Hematopoietic multipotent progenitor cell treated with erythropoietin and hydrocortisone succinate and interleukin-3 and kit ligand, for 6 days (in vitro differentiated cells): Measurements from ENCODE around the gene LPCAT1.

ENCODE experiments used
- DNase-seq: peaks from one replicate; pipeline ENCODE4 v3.0.0-alpha.2; 2015

LPCAT1 gene

GRCh38 chr5:1494780-1495524, 28.8 kb downstream of the LPCAT1 start:
- peak; percentile 37 for DNase-seq

- no peak for DNase-seq
These were observed 29.8 kb downstream of the LPCAT1 start for GRCh38 chr5:1493941-1494340.

- no peak for DNase-seq
These were observed 30.3 kb downstream of the LPCAT1 start for GRCh38 chr5:1493413-1493812.

- no peak for DNase-seq
These were observed 31.0 kb downstream of the LPCAT1 start for GRCh38 chr5:1492757-1493156.

- DNase-seq = no peak
These were observed 33.4 kb downstream of the LPCAT1 start for GRCh38 chr5:1490376-1490775.

- DNase-seq = no peak
These were observed 34.0 kb downstream of the LPCAT1 start for GRCh38 chr5:1489754-1490153.

- DNase-seq = no peak
These were observed 34.7 kb downstream of the LPCAT1 start for GRCh38 chr5:1488882-1489680.

- no peak for DNase-seq
These were observed 36.5 kb downstream of the LPCAT1 start for GRCh38 chr5:1487079-1487764.

- no peak for DNase-seq
These were observed 37.5 kb downstream of the LPCAT1 start for GRCh38 chr5:1486271-1486670.

- no peak for DNase-seq
These were observed 38.1 kb downstream of the LPCAT1 start for GRCh38 chr5:1485579-1486118.

- DNase-seq = no peak
These were observed 38.8 kb downstream of the LPCAT1 start for GRCh38 chr5:1484730-1485578.

- no peak for DNase-seq
These were observed 39.7 kb downstream of the LPCAT1 start for GRCh38 chr5:1483856-1484729.

GRCh38 chr5:1483064-1483463, 40.7 kb downstream of the LPCAT1 start:
- DNase-seq = no peak

GRCh38 chr5:1481959-1482331, 41.8 kb downstream of the LPCAT1 start:
- no peak for DNase-seq

- DNase-seq = no peak
These were observed 42.3 kb downstream of the LPCAT1 start for GRCh38 chr5:1481266-1481958.

- DNase-seq = no peak
These were observed 43.0 kb downstream of the LPCAT1 start for GRCh38 chr5:1480806-1481205.

- DNase-seq = no peak
These were observed 43.5 kb downstream of the LPCAT1 start for GRCh38 chr5:1480217-1480616.

GRCh38 chr5:1479581-1480188, 44.1 kb downstream of the LPCAT1 start:
- DNase-seq = peak; percentile 48

GRCh38 chr5:1479066-1479465, 44.7 kb downstream of the LPCAT1 start:
- no peak for DNase-seq

- no peak for DNase-seq
These were observed 45.3 kb downstream of the LPCAT1 start for GRCh38 chr5:1478271-1479035.
